Right lung (tissue), 5 donors: ENCODE results near the gene LRP2. TPM values are rescaled to one million over a fixed set of nuclear protein-coding genes. Genes with fewer than 3 reads are reported as not detected.
"Not testable (repeated sequence)": the region's sequence is repeated elsewhere in the genome, so short reads cannot be mapped to it uniquely, and the experiment has no call there.

ENCODE experiments used
- DNase-seq, 2 donors: peaks; one replicate each; pipeline ENCODE4 v3.0.0-alpha.2; 2013
- polyA plus RNA-seq, 5 donors: library from polyadenylated mRNA; unstranded; fragments of 120-200 nt; gene quantifications; one replicate each; pipeline versions ENCODE4 v1.2.1 to v1.2.3, GENCODE V29; 2013; ENCODE audit warnings: inconsistent platforms in 1 of 5, low replicate concordance in 1 of 5; ENCODE audit not compliant: insufficient read length in 5 of 5, insufficient read depth in 1 of 5

LRP2 gene
- polyA plus RNA-seq, 5 donors: 1.9 to 4.3 (median 2.9) TPM

DNA sequence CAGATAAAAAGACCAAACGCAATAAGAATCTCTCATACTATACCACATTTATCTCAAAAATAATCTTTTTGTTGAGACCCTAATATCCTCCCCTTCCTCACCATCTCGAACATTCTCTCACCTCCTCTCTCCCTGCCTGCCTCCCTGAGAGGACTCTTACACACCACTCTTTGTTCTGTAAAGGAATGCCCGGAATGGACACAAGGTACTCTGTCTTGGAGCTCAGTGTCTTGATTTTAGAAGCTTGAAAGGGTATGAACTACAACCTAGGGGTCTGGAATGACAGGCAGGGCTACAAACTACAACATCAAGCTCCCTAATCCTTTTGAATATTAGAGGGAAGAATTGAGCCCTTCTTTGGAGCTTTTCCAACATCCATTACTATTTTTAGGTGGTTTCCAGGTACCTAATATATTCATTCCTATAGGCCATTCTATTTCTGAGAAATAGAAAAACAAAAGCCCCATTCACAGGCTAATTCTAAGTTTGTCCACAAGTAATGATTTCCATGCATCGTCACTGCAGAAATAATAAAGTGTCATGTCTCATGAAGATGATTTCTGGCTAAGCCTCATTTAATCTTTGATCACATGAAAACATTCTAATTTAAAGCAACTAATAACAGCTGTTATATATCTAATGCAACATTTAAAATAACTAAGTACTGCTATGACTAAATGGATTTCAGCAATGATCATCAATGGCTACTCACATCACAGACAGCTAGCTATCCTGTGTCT lies 60.6 kb downstream of the LRP2 start:
- DNase-seq: no peak

DNA sequence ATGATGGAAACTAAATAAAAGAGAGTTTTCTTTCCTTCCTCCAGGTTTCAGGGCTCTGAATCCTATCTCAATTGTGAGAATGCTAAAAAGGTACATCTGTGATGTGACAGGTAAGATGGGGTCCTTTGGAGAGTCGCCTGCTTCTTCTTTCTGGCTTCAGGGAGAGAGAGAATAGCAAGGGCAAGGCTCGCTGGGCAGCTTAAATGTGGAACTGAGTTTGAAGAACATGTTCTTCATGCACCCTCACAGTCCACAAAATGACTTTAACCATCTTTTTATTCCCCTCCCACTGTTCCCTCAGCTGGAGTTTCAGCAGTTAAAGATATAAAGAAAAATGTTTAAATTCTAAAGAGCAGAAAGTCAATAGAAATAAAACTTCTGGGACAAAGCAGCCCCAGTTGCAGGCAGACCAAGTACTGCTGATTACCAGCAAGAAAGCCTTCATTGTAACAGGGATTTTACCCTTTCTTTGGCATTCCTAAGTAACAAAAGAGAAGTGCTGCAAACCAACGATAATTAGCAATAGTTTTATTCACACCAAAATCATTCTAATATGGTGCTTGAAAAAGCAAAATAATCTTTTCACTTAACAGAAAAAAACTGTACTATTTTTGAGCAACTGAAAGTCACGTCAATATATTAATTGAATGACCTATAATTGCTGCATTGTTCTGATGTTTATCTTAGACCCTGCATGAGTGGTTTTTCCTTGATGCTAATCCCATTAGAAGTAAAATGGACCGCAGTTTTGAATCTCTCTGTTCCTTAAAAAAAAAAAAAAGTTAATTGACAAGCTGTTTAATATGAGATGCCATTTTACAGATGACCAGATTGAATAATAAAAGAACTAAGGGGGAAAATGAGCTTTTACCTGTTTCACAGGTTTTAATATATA lies 61.5 kb downstream of the LRP2 start:
- no peak for DNase-seq

DNA sequence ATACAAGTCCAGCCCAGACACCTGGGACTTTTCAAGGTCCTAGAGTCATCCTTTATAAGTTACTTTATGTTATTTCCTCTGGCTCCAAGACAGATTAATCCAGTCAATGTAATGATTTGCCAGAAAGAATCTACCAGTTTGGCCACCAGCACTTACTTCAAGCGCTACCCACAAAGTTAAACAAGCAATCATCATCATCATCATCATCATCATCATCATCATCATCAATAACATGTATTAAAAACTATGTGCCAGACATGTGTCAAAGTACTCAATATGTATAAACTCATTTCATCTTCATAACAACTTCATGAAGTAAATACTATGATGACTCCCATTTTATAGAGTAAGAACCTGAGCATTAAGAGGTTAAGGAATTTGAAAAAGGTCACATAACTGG lies 64.3 kb downstream of the LRP2 start:
- no peak for DNase-seq

DNA sequence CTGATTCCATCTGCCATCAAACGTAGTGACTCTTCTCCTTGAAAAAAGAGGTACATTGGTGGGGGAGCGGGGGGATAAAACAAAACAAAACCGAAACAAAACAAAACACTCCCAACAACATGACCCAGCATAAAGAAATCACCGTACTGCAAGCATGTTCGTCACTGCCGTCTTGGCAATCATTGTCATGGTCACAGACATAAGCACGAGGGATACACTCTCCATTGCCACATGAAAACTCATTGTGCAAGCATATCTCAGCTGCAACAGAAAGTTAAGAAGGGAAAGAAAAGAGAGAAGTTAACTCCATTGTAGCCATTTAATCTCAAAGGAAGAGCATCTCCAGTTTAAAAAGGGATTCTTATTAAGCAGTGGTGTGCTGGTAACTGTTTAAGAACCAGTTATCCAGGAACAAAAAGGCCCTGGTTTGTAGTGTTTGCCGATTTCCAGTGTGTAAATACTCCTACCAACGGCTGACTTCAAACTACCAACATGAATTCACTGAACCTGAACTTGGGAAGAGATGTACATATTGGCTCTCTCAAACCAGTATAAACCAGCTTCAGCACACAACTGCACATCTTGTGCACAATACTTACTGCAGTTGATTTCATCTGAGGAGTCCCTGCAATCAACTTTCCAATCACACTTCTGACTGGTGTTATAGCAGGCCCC lies 68.2 kb downstream of the LRP2 start:
- no peak for DNase-seq

DNA sequence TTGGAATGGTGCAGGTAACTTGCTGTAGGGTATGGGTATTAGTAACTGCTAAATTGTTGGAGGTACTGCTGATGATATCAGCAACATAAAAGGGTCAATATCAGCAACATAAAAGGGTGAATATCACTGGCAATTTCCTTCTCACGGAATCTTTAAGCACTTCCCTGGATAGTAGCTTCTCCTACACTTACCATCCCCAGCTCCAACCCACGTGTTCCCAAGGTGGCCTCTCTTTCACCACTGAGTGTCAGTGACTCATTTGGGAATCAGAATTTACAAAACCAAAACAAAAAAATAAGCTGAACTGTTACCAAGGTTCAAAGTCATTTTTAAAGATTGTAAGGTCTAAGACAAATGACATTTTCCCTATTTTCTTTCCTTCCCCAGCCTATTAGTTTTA lies 70.8 kb downstream of the LRP2 start:
- DNase-seq: no peak

DNA sequence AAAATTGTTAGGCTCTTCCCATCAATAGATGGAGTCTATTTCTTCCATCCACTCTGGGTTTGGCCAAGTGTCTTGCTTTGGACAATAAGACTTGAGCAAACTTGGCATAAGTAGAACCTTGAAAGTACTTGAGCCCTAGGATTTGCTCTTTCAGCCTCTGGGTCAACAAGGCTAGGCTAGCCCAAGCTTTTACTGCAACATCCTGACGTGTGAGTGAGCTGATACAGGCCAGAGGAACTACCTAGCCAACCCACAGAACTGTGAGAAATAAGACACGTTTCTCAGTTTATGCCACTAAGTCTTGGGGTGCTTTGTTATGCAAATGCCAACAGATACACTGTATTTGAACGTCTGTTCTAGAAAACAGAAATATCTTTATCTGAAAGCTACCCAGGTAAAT lies 71.9 kb downstream of the LRP2 start:
- DNase-seq: no peak

DNA sequence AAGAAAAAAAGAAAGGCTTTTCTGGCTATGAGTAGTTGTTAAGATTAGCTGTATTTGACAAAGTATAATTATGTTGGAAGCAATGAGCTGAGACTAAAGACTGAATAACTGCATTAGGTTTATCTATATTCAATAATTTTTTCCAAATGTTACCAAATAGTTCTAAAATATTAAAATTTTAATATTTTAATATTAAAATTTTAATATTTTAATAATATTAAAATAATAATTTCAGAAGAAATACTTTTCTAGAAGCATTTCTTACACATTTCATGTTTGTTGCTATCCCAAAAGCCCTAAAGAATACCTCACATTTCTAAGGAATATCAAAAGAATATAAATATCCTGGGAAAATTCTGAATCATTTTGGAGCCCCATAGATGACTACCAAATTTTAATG lies 74.7 kb downstream of the LRP2 start:
- DNase-seq: no peak

DNA sequence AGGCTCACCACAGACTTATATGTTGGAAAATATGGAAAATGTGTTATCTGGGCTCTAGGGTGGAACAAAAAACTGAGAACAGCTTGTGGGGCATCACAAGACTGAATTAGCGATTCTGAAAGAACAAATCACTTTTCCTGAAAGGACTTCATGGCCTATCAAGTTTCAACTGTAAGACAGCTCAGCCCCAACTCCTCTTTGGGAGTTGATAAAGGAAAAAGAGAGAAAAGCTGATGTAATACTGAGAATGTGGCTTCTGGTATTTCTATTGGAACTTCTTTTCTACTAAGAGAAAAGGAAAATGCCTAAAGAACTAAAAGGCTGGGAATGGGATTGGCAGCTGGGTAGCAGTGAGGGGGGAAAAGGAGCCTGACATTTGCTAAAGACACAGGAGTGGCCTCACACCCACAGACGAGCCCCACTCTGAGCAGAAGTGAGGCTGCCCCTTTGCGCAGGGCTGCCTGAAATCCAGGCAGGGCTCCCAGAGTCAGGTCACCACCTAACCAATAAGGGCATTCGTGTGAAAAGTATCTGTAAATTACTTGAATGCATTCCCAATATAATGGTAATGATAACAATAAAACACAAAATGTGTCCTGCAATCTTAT lies 75.6 kb downstream of the LRP2 start:
- no peak for DNase-seq

DNA sequence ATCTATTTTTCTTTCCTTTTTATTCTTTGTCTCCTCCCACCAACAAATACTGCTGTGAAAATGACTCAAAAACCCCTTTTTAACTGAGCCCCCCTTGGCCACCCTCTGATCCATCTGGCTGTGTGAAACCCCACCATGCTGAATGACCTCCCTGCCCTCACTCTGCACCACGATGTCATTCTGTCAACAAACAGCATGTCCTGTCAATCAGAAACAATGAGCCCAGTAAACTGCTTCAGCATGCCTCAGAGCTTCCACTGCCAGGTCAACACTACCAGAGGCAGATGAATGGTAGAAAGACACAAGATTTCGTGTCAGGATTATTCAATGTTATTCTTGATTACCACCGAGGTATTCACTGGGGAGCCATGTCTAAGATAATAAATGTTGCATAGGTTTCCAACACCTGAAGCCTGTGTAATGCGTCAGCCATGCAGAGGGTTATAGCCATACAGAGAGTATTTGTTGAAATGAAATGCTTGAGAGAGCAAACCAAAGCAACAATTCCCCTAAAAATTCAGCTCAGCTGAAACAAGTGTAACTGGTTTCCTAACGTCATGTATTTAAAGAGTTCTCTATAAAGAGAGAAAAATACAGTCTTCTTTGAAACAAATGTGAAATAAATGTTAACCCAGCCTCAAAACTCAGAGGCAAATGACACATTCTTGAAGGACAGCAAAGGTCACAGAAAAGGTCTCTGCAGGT lies 76.7 kb downstream of the LRP2 start:
- no peak for DNase-seq

DNA sequence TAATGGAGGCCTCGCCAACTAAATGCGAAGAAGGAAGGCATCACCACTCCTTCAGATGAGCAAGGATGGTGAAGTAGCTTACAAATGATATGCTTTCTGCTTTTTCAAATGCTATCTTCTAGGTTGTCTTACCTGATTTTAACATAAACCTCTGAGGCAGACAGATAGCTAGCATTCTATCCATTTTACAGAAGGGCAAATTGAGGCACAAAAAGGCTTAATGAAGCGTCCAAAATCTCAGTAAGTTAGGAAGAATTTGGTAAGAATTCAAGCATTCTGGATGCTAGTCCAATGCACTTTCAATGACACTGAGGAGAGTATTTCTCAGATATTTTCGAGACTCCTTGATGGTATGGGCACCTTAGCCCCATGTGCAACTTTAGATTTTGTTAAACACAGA lies 81.8 kb downstream of the LRP2 start:
- no peak for DNase-seq

DNA sequence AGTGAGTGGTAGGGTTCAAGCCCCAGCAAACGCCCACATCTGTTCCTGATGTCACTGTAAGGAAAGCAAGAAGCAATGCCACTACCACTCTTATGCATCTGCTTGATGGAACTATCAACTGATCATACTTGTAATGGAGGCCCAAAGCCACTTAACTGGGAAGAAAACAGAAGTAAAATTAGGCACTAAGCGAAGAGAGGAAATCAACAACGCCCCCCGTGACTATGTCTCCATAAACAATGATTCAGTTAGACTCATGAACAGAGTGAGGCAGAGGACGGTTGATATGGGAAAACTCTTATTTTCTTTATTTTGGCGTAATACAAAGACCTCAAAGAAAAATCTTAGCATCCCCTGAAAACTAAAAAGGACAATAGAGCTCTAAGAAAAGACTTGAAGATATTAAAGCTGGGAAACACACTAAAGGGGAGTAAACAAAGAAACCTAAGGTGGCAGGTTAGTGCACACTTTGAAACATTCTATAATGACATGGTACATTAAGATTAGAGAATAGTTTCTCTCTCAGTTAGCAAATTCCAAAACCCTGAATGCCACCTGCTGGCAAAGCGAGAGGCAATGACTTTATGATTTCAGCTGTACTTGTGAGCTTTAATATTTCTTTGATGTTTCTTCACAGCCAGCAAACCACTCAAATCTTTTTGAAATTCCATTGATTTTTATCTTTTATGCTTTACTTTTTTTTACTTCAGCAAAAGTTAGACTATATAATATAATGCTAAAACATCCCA lies 86.5 kb downstream of the LRP2 start:
- DNase-seq: no peak

DNA sequence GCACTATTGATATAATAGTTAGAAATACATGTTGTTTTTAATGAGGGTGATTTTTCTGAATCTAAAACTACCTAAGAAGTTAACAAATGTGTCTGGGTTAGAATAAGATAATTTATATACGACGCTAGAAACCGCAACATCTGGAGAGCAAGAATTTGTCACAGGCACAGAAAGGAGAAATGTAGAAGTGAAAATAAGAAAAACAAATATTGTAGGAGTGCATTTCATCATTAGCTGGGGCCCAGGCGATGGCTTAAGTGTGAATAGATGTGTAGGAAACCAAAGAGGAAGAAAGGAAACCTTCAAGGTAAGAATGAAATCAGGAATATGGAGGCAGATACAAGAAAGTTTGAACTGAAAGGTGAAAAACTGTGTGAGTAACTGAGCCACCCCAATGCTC lies 90.3 kb downstream of the LRP2 start:
- no peak for DNase-seq

DNA sequence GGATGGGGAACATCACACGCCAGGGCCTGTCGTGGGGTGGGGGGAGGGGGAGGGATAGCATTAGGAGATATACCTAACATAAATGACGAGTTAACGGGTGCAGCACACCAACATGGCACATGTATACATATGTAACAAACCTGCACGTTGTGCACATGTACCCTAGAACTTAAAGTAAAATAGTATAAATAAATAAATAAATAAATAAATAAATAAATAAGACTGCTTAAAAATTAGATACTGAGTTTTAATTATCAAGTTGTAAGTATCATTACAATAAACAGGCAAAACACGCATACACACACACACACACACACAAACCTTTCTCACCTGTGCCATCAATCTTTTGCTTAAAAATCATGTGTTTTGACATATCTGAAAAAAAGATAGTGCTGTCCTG lies 91.8 kb downstream of the LRP2 start:
- DNase-seq: not testable (repeated sequence)

DNA sequence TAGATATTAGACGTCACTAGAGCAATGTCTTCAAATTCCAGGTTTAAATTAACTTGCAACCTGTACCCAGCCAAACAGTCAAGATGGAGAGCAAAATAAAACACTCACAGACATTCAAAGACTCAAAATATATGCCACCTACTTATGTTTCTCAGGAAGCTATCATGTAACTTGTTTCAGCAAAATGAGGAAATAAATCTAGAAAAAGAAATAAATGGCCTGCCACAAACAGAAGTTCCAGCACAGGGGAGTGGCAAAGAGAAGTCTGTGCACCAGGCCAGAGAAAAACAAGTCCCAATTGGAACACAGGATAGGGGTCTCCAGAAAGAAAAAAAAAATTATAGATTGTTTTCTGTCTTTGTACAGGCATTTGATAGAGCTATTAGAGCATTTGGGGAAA lies 96.7 kb downstream of the LRP2 start:
- DNase-seq: no peak

DNA sequence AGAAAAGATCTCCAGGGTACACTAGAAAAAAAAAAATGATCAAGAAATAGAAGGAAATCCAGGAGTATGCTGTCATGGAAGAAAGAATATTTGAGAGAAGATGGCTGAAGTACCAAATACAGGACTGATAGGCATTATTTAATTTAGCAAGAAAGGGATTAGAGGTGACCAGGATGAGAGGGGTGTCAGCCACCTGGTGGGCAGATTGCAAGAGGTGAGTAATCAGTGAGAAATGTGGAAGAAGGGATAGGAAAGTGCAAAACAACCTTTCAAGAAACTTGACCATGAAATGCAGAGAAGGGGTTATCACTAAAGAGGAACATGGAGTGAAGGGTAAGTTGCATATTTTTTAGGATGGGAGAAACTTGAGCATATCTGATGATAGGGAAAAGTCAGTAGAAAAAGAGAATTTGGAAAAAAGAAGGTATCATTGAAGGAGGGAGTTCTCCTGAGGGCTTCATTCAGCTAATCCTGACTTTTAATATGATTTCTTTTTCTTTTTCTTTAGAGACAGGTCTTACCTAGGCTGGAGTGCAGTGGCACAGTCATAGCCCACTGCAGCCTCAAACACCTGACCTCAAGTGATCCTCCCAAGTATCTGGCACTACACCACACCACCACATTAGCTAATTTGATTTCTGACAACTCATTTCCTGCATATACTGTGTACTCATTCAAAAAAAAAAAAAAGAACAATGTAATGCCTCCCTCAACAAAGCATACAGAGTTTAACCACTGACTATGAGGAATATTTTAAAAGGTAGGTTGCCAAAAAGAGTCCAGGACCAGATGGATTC lies 101.3 kb downstream of the LRP2 start:
- DNase-seq: no peak

DNA sequence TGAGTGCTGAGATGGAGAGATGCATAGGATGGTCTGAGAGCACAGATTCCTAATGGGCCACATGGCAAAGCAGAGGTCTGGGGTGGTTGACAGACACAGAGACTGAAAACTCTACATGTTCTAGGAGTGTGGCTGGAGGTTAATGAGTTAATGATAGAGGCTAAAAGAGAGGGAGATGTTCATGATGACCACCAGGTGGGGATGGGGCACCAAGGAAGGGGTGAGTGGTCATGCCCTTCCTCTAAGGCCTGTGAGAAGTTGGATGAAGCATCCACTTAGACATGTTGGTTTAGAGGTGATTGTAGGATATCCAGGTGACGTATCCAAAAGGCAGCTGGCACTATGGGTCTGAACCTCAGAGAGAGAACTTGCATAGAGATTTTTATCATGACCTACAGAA lies 102.1 kb downstream of the LRP2 start:
- DNase-seq: no peak

DNA sequence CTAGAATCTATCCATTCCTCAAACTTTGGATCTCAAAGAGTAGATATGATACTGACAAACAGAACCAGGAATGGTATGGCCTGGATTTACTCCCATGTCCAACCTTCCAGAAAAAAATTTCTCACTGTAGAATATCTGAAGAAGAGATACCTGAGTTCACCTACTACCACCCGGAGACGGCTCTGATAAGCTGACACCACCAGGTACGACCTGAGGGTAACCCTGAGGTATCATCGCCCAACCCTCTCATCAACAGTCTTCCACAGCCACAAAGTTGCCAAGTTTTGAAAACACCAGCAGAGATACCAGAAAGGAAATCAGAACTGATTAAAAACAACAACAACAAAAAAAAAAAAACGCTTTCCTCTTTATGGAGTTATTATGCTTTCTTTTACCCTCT lies 102.9 kb downstream of the LRP2 start:
- no peak for DNase-seq

DNA sequence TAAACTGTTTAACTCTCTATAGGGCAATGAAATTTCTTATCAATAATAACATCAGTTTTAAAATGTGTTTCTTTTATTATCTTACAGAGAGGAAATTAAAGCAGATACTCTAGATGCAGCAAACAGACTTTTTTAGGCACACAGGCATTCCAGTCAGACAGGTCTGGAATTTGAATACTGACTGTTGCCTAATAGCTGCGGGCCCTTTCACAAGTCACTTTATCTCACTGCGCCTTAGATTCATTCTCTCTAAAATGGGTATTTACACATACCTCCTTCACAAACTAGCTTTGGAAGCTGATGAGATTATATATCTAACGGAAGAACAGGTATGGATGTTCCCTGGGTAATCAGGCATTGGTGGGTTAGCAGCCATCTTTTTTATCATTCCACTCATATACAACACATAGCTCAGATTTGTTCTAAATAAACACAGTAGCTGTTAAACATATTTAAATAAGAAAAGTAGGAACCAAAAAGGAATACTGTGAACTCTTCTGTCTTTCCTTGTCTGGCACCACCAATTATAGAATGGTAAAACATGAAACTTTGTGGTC lies 104.2 kb downstream of the LRP2 start:
- DNase-seq: no peak

DNA sequence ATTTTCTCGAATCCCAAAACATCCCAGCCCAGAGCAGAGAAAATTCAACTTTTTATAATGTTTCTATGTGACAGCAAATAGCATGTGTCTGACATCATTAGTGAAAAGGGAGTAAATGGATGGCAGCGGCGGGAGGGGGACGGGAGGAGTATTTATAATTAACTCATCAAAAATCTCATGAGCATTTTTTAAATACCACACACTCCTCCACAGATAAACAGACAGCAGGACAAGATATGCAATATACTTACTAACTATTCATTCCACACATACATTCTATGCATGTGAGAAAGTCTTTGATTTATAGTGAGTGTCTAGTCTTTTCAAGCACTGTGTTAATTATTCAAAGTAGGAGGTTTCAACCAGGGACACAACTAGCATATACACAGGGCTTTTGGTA lies 107.6 kb downstream of the LRP2 start:
- DNase-seq: no peak

DNA sequence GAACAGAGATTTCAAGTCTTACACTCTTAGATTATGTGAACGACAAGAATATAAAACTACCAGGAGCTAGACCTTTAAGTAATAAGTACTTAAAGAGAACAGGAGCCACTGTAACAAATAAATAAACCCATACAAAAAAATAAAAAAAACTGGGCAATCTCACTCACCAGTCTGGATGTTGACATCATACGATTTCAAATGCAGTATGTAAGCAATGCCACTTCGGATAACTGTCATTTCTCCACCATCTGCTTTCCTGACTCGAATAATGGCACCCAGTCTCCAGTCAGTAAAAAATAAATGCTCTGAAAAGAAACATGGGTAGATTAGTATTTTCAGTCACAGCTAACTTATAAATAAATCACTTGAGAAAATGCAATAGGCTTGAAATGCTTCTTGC lies 115.1 kb downstream of the LRP2 start:
- no peak for DNase-seq
